Upper lobe of left lung (tissue), 6 donors: ENCODE measurements around the gene OSBPL10. TPM values are rescaled to one million over a fixed set of nuclear protein-coding genes. Genes with fewer than 3 reads are reported as not detected.
A peak's percentile ranks its signal among the peaks of the same experiment; 100 is the strongest.

Experiments used
- ATAC-seq, 2 donors: fragments of 200-7000 bp; cut with Tn5 transposase; one replicate each; pipeline ENCODE4 v1.9.1; 2022; ENCODE audit warnings: mild to moderate bottlenecking in 2 of 2, moderate library complexity in 2 of 2; ENCODE audit not compliant: low FRiP score in 2 of 2
- DNase-seq, 2 donors: peaks; one replicate each; pipeline ENCODE4 v3.0.0-alpha.2; 2019 to 2020
- H3K27ac ChIP-seq, 4 donors: fragments of 200-600 bp; sonication (generic); one replicate each; pipeline ENCODE4 v1.5.1; 2016 to 2019
- H3K27me3 ChIP-seq, 4 donors: fragments of 200-600 bp; sonication (generic); one replicate each; pipeline ENCODE4 v1.5.1; 2017 to 2019
- H3K36me3 ChIP-seq, 4 donors: fragments of 200-600 bp; sonication (generic); one replicate each; pipeline ENCODE4 v1.5.1; 2016 to 2019
- H3K4me1 ChIP-seq, 4 donors: fragments of 200-600 bp; sonication (generic); one replicate each; pipeline ENCODE4 v1.5.1; 2018 to 2019
- H3K4me3 ChIP-seq, 4 donors: fragments of 200-600 bp; sonication (generic); one replicate each; pipeline ENCODE4 v1.5.1; 2017 to 2019; ENCODE audit warnings: mild to moderate bottlenecking in 2 of 4, moderate library complexity in 1 of 4
- H3K9me3 ChIP-seq, 4 donors: fragments of 200-600 bp; sonication (generic); one replicate each; pipeline ENCODE4 v1.5.1; 2018 to 2019
- CTCF ChIP-seq, 6 experiments: fragments of 450-650 bp in 4 of 6; fragments of 200-600 bp in 2 of 6; sonication (generic) in 2 of 6; IDR thresholded peaks; one replicate each; pipeline ENCODE4 v1.5.1; 2016 to 2019; ENCODE audit warnings: antibody characterized with exemption in 6 of 6
- EP300 ChIP-seq, 4 donors: sonication (generic); formaldehyde crosslinking; IDR thresholded peaks; one replicate each; pipeline ENCODE4 v1.5.1; 2017; ENCODE audit warnings: antibody characterized with exemption in 4 of 4, control low read depth in 2 of 4
- POLR2A ChIP-seq, 4 donors: fragments of 450-650 bp; IDR thresholded peaks; one replicate each; pipeline ENCODE4 v1.5.1; 2016 to 2017; ENCODE audit warnings: antibody characterized with exemption in 4 of 4, mild to moderate bottlenecking in 2 of 4
- POLR2AphosphoS5 ChIP-seq, 2 donors: sonication (generic); formaldehyde crosslinking; IDR thresholded peaks; one replicate each; pipeline ENCODE4 v1.5.1; 2017; ENCODE audit warnings: antibody characterized with exemption in 2 of 2
- WGBS, 2 donors: methylation state at CpG; one replicate each; pipeline ENCODE4 v1.1.5; 2017 to 2018; 5-methylcytosine and 5-hydroxymethylcytosine counted together
- total RNA-seq, 6 donors: library from RNA; depleted of rRNA in 4 of 6; stranded (reverse); fragments of >200 nt in 4 of 6; gene quantifications; one replicate each; pipeline versions ENCODE4 v1.1.0 to v1.2.1, GENCODE V29; 2016 to 2021
- donor health status: DM: no; HTN: no; CAD: no; lungs with moderate emphysema.
- donor health status: DM: no; HTN: yes; CAD: no; lungs with severe emphysema.

The OSBPL10 gene
- total RNA-seq, 6 donors from 2014 or later: 13.6 to 73.9 (median 24.4) TPM

GRCh38 chr3:31988271-31988670 lies 7.2 kb upstream of the OSBPL10 start:
- Histone ChIP-seq H3K36me3 (no peaks in the 10 kb centered on the region), H3K4me3 (no peak overlapping the region), H3K27ac (no peak overlapping the region), H3K27me3 (no peaks in the 10 kb centered on the region), H3K4me1 (no peaks in the 10 kb centered on the region), H3K9me3 (peaks cover 4 to 20% (median 10%) of the 10 kb centered on the region in 4 donors)
- ATAC-seq: no peak
- TF ChIP-seq EP300 (IDR thresholded peaks at IDR 0.05): no peak
- no peak for TF ChIP-seq POLR2AphosphoS5 (IDR thresholded peaks at IDR 0.05)
- TF ChIP-seq CTCF (IDR thresholded peaks at IDR 0.05): no peak
- no peak for TF ChIP-seq POLR2A (IDR thresholded peaks at IDR 0.05)
- no peak for DNase-seq
- WGBS, 2 donors: 90 to 100% methylated on average over 1 of the region's 1 CpG

- peaks cover 0 to 7% (median 0%) of the 10 kb centered on the region in 4 donors for H3K27me3 ChIP-seq
Observed at GRCh38 chr3:31985831-31986230, 4.8 kb upstream of the OSBPL10 start.

GRCh38 chr3:31984321-31984720 lies 3.3 kb upstream of the OSBPL10 start:
- Histone ChIP-seq H3K27me3 (peaks cover 0 to 7% (median 0%) of the 10 kb centered on the region in 4 donors), H3K27ac (no peak overlapping the region), H3K9me3 (peaks cover 0 to 9% (median 0%) of the 10 kb centered on the region in 4 donors), H3K4me1 (peaks cover 4 to 25% (median 15%) of the 10 kb centered on the region in 4 donors), H3K36me3 (no peaks in the 10 kb centered on the region), H3K4me3 (no peak overlapping the region)
- ATAC-seq (no peak), DNase-seq (no peak)
- WGBS, 2 donors: 89 to 95% methylated on average over 4 of the region's 4 CpGs
- no peak for TF ChIP-seq POLR2A (IDR thresholded peaks at IDR 0.05)
- no peak for TF ChIP-seq EP300 (IDR thresholded peaks at IDR 0.05)
- TF ChIP-seq POLR2AphosphoS5 (IDR thresholded peaks at IDR 0.05): no peak
- no peak for TF ChIP-seq CTCF (IDR thresholded peaks at IDR 0.05)

More at GRCh38 chr3:31985831-31986230, 4.8 kb upstream of the OSBPL10 start:
- no peak for ATAC-seq
- Histone ChIP-seq H3K27ac (no peak overlapping the region), H3K36me3 (no peaks in the 10 kb centered on the region), H3K4me1 (peaks cover 0 to 10% (median 3%) of the 10 kb centered on the region in 4 donors), H3K9me3 (peaks cover 4 to 17% (median 7%) of the 10 kb centered on the region in 4 donors), H3K4me3 (no peak overlapping the region)
- 76 to 79% methylated on average over 2 of the region's 2 CpGs for WGBS, 2 donors
- DNase-seq: no peak
- TF ChIP-seq POLR2AphosphoS5 (IDR thresholded peaks at IDR 0.05): no peak
- no peak for TF ChIP-seq POLR2A (IDR thresholded peaks at IDR 0.05)
- TF ChIP-seq EP300 (IDR thresholded peaks at IDR 0.05): no peak
- no peak for TF ChIP-seq CTCF (IDR thresholded peaks at IDR 0.05)

GRCh38 chr3:31980530-31981205 lies 394 bp downstream of the OSBPL10 start:
- TF ChIP-seq CTCF (IDR thresholded peaks at IDR 0.05) (peak in 2 of 6 experiments; percentile 11 to 32), POLR2A (IDR thresholded peaks at IDR 0.05) (no peak), POLR2AphosphoS5 (IDR thresholded peaks at IDR 0.05) (no peak), EP300 (IDR thresholded peaks at IDR 0.05) (no peak)
- ATAC-seq (peak; percentile 73 to 87), DNase-seq (peak; percentile 79 to 95)
- Histone ChIP-seq H3K27ac (peak overlapping the region; percentile 85 to 87 (median 86)), H3K27me3 (peaks cover 0 to 7% (median 0%) of the 10 kb centered on the region in 4 donors), H3K9me3 (no peaks in the 10 kb centered on the region), H3K4me1 (peaks cover 7 to 25% (median 17%) of the 10 kb centered on the region in 4 donors), H3K4me3 (peak overlapping the region; percentile 47 to 88 (median 66)), H3K36me3 (no peaks in the 10 kb centered on the region)
- 0 to 1% methylated on average over 1 to 27 of the region's 66 CpGs for WGBS, 2 donors
